DMS79 treated with DMSO at 0.1 percent for 48 hours (cell line): Measurements from ENCODE around the gene ERN1.
A peak's percentile ranks its signal among the peaks of the same experiment; 100 is the strongest.

Experiments
- DNase-seq: peaks from one replicate; lab custom pipeline; 2025; lab: John Stamatoyannopoulos, UW

The ERN1 gene

GRCh38 chr17:64059756-64060155 is 70.2 kb downstream of the ERN1 start:
- DNase-seq, result no peak

GRCh38 chr17:64058621-64059020 is 71.3 kb downstream of the ERN1 start:
- no peak for DNase-seq

- DNase-seq, result no peak
Measured at GRCh38 chr17:64057701-64058263, 72.2 kb downstream of the ERN1 start.

- DNase-seq, result no peak
Measured at GRCh38 chr17:64056269-64057005, 73.5 kb downstream of the ERN1 start.

- no peak for DNase-seq
Measured at GRCh38 chr17:64055183-64056142, 74.5 kb downstream of the ERN1 start.

GRCh38 chr17:64054304-64054703 is 75.6 kb downstream of the ERN1 start:
- DNase-seq, result no peak

GRCh38 chr17:64053101-64053500 is 76.8 kb downstream of the ERN1 start:
- DNase-seq, result no peak

- no peak for DNase-seq
Measured at GRCh38 chr17:64051153-64051552, 78.8 kb downstream of the ERN1 start.

GRCh38 chr17:64048805-64049204 is 81.1 kb downstream of the ERN1 start:
- no peak for DNase-seq

GRCh38 chr17:64045176-64045575 is 84.8 kb downstream of the ERN1 start:
- DNase-seq, result no peak

- no peak for DNase-seq
Measured at GRCh38 chr17:64042700-64043485, 87.1 kb downstream of the ERN1 start.

GRCh38 chr17:64041912-64042311 is 88.0 kb downstream of the ERN1 start:
- no peak for DNase-seq

GRCh38 chr17:64040206-64040605 is 89.7 kb downstream of the ERN1 start:
- no peak for DNase-seq

GRCh38 chr17:64039106-64039400 is 90.9 kb downstream of the ERN1 start:
- DNase-seq, result no peak

- DNase-seq, result no peak
Measured at GRCh38 chr17:64038331-64039105, 91.4 kb downstream of the ERN1 start.

GRCh38 chr17:64037802-64038201 is 92.1 kb downstream of the ERN1 start:
- no peak for DNase-seq

- DNase-seq, result no peak
Measured at GRCh38 chr17:64037180-64037579, 92.8 kb downstream of the ERN1 start.

GRCh38 chr17:64036198-64036922 is 93.6 kb downstream of the ERN1 start:
- no peak for DNase-seq

GRCh38 chr17:64032081-64032480 is 97.9 kb downstream of the ERN1 start:
- DNase-seq, result no peak

- peak; percentile 1 for DNase-seq
Measured at GRCh38 chr17:64028874-64029464, 101.0 kb downstream of the ERN1 start.
